CD14-positive monocyte (primary cell): ENCODE data around the gene OR51I1. TPM values are rescaled to one million over a fixed set of nuclear protein-coding genes. Genes with fewer than 3 reads are reported as not detected.

Experiments used
- DNase-seq, 3 donors: peaks; one replicate each; pipeline ENCODE4 v3.0.0-alpha.2; 2011 to 2022
- H2AFZ ChIP-seq: 2 replicates; pipeline ENCODE4 v1.6.0; 2012; ENCODE audit warnings: mild to moderate bottlenecking, low read depth, low read length, inconsistent platforms; ENCODE audit not compliant: insufficient read depth, poor library complexity, severe bottlenecking
- H3K27ac ChIP-seq, 2 donors: 1 replicate in 1 of 2; 2 replicates in 1 of 2; pipeline ENCODE4 v1.5.1; 2012 to 2013; ENCODE audit warnings: low read length in 2 of 2, control low read depth in 1 of 2, inconsistent platforms in 1 of 2, low read depth in 1 of 2, mild to moderate bottlenecking in 1 of 2
- H3K27me3 ChIP-seq, 2 donors: one replicate each; pipeline versions ENCODE4 v1.6.0 to v1.6.1; 2011 to 2013; ENCODE audit warnings: low read length in 2 of 2; ENCODE audit not compliant: control insufficient read depth in 2 of 2, insufficient read depth in 2 of 2
- H3K36me3 ChIP-seq, 2 donors: replicated peaks in 1 of 2; 1 replicate in 1 of 2; 2 replicates in 1 of 2; pipeline versions ENCODE4 v1.5.1 to v1.6.1; 2012 to 2013; ENCODE audit warnings: low read length in 2 of 2, control low read depth in 1 of 2, inconsistent platforms in 1 of 2, mild to moderate bottlenecking in 1 of 2; ENCODE audit not compliant: insufficient read depth in 2 of 2, control insufficient read depth in 1 of 2
- H3K4me1 ChIP-seq, 2 donors: 1 replicate in 1 of 2; 2 replicates in 1 of 2; pipeline versions ENCODE4 v1.5.1 to v1.6.1; 2012 to 2013; ENCODE audit warnings: low read length in 2 of 2, control low read depth in 1 of 2, inconsistent platforms in 1 of 2, mild to moderate bottlenecking in 1 of 2, moderate library complexity in 1 of 2; ENCODE audit not compliant: insufficient read depth in 2 of 2, control insufficient read depth in 1 of 2
- H3K4me2 ChIP-seq: replicated peaks from 2 replicates; pipeline ENCODE3; 2012; ENCODE audit warnings: low read length, moderate library complexity, mild to moderate bottlenecking; ENCODE audit not compliant: poor library complexity, severe bottlenecking; ENCODE audit errors: extremely low read depth
- H3K4me3 ChIP-seq, 3 experiments: fragments of 200-600 bp in 1 of 3; sonication (generic) in 1 of 3; replicated peaks in 1 of 3; 1 replicate in 2 of 3; 2 replicates in 1 of 3; pipeline ENCODE4 v1.5.1; 2011 to 2013; ENCODE audit warnings: low read length in 3 of 3, mild to moderate bottlenecking in 3 of 3, control low read depth in 2 of 3, low read depth in 2 of 3, inconsistent platforms in 1 of 3, moderate library complexity in 1 of 3
- H3K79me2 ChIP-seq: 2 replicates; pipeline ENCODE4 v1.6.0; 2012; ENCODE audit warnings: mild to moderate bottlenecking, control low read depth, inconsistent platforms, low read length, moderate library complexity; ENCODE audit not compliant: insufficient read depth
- H3K9ac ChIP-seq: 2 replicates; pipeline ENCODE4 v1.6.0; 2017; ENCODE audit warnings: low read length, mild to moderate bottlenecking; ENCODE audit not compliant: insufficient read depth, poor library complexity, severe bottlenecking
- H3K9me3 ChIP-seq, 2 donors: replicated peaks in 1 of 2; 1 replicate in 1 of 2; 2 replicates in 1 of 2; pipeline versions ENCODE4 v1.5.1 to v1.6.1; 2012 to 2013; ENCODE audit warnings: low read length in 2 of 2, control low read depth in 1 of 2; ENCODE audit not compliant: control insufficient read depth in 1 of 2, insufficient read depth in 1 of 2
- H4K20me1 ChIP-seq: 2 replicates; pipeline ENCODE4 v1.6.0; 2012; ENCODE audit warnings: mild to moderate bottlenecking, low read length, control low read depth, moderate library complexity; ENCODE audit not compliant: insufficient read depth
- H3K27ac Mint-ChIP-seq, 7 donors: one replicate each; pipeline ENCODE4 v1.8.0; 2020; ENCODE audit warnings: mild to moderate bottlenecking in 7 of 7, mixed read lengths in 7 of 7, moderate library complexity in 6 of 7, inconsistent platforms in 2 of 7
- H3K27me3 Mint-ChIP-seq, 3 donors: one replicate each; pipeline ENCODE4 v1.8.0; 2021 to 2022; ENCODE audit warnings: low read depth in 3 of 3, mild to moderate bottlenecking in 3 of 3, mixed read lengths in 3 of 3, moderate library complexity in 3 of 3, inconsistent platforms in 1 of 3
- H3K36me3 Mint-ChIP-seq, 2 donors: one replicate each; pipeline ENCODE4 v1.8.0; 2020; ENCODE audit warnings: mixed read lengths in 2 of 2, inconsistent platforms in 1 of 2, mild to moderate bottlenecking in 1 of 2
- H3K4me1 Mint-ChIP-seq: one replicate; pipeline ENCODE4 v1.8.0; 2020; ENCODE audit warnings: mild to moderate bottlenecking, mixed read lengths
- H3K4me3 Mint-ChIP-seq, 2 donors: one replicate each; pipeline ENCODE4 v1.8.0; 2020; ENCODE audit warnings: mild to moderate bottlenecking in 2 of 2, mixed read lengths in 2 of 2, moderate library complexity in 1 of 2
- H3K9me3 Mint-ChIP-seq, 7 donors: one replicate each; pipeline ENCODE4 v1.8.0; 2020 to 2022; ENCODE audit warnings: mixed read lengths in 7 of 7, mild to moderate bottlenecking in 6 of 7, moderate library complexity in 6 of 7, inconsistent platforms in 2 of 7
- WGBS: methylation state at CpG from one replicate; pipeline ENCODE4 v1.1.5; 2013; ENCODE audit warnings: missing lambda C conversion rate; ENCODE audit not compliant: insufficient coverage; 5-methylcytosine and 5-hydroxymethylcytosine counted together
- intact Hi-C, 2 donors: fragments of 100-400 bp; cut with micrococcal nuclease; formaldehyde crosslinking; loops; one replicate each; pipeline versions ENCODE4 v1.15.0 to v1.15.1; 2023
- polyA plus RNA-seq, 3 donors: library from polyadenylated mRNA; depleted of rRNA in 1 of 3; unstranded in 2 of 3; stranded (reverse) in 1 of 3; fragments of 300-500 nt in 2 of 3; fragments of >200 nt in 1 of 3; fragmentation: Illumina TruSeq in 2 of 3; gene quantifications; 1 replicate in 2 of 3; 2 replicates in 1 of 3; pipeline ENCODE4 v1.2.3, GENCODE V29; 2012 to 2021
- TF ChIP-seq, protein P1 (sequence below): fragments of 200-600 bp; IDR thresholded peaks from one replicate; pipeline ENCODE4 v1.8.0; 2022; ENCODE audit warnings: antibody characterized with exemption, mild to moderate bottlenecking

The OR51I1 gene
- polyA plus RNA-seq, 3 donors: not detected

DNA sequence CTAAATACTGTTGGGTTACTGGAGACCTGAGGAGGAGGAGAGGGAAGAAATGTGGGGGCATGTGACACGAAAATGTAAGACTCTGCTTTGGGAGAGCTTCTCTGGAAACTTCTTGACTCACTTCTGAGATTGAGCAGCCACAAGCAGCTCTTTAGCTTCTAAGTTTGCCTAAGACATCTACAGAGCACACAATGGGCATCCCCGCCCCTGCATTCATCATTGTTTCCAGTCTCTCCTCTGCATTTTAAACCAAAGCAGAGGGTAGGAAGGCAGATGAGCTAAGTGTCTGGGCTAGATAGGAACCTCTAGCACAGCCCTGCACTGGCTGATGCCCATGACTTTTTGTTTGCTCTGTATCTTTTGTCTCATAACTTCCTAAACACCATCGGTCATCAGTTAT is 45.1 kb upstream of the OR51I1 start:
- H2AFZ ChIP-seq: no peak overlapping the region
- H3K4me3 Mint-ChIP-seq: no peak overlapping the region
- H3K27me3 ChIP-seq: no peaks in the 10 kb centered on the region
- no peaks in the 10 kb centered on the region for H3K36me3 Mint-ChIP-seq
- no peaks in the 10 kb centered on the region for H3K4me1 ChIP-seq
- no peak for DNase-seq
- TF ChIP-seq, protein P1, sequence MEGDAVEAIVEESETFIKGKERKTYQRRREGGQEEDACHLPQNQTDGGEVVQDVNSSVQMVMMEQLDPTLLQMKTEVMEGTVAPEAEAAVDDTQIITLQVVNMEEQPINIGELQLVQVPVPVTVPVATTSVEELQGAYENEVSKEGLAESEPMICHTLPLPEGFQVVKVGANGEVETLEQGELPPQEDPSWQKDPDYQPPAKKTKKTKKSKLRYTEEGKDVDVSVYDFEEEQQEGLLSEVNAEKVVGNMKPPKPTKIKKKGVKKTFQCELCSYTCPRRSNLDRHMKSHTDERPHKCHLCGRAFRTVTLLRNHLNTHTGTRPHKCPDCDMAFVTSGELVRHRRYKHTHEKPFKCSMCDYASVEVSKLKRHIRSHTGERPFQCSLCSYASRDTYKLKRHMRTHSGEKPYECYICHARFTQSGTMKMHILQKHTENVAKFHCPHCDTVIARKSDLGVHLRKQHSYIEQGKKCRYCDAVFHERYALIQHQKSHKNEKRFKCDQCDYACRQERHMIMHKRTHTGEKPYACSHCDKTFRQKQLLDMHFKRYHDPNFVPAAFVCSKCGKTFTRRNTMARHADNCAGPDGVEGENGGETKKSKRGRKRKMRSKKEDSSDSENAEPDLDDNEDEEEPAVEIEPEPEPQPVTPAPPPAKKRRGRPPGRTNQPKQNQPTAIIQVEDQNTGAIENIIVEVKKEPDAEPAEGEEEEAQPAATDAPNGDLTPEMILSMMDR: no peak
- no CpG with 5 or more reads among the region's 3 CpGs for WGBS
- no peaks in the 10 kb centered on the region for H3K9me3 Mint-ChIP-seq
- no peak overlapping the region for H3K4me3 ChIP-seq
- intact Hi-C loops: no loop called here
- H3K9me3 ChIP-seq: no peaks in the 10 kb centered on the region
- no peaks in the 10 kb centered on the region for H3K36me3 ChIP-seq
- H4K20me1 ChIP-seq: no peaks in the 10 kb centered on the region
- no peaks in the 10 kb centered on the region for H3K79me2 ChIP-seq
- no peak overlapping the region for H3K4me2 ChIP-seq
- peaks cover 3% of the 10 kb centered on the region for H3K4me1 Mint-ChIP-seq
- H3K27me3 Mint-ChIP-seq: peaks cover 0 to 3% (median 0%) of the 10 kb centered on the region in 3 donors
- H3K9ac ChIP-seq: no peak overlapping the region
- H3K27ac ChIP-seq: no peak overlapping the region
- no peak overlapping the region for H3K27ac Mint-ChIP-seq

- H3K4me2 ChIP-seq: no peak overlapping the region
- Mint-ChIP-seq H3K36me3 (no peaks in the 10 kb centered on the region), H3K27me3 (peaks cover 0 to 3% (median 0%) of the 10 kb centered on the region in 3 donors), H3K9me3 (no peaks in the 10 kb centered on the region), H3K27ac (no peak overlapping the region), H3K4me3 (no peak overlapping the region), H3K4me1 (peaks cover 3% of the 10 kb centered on the region)
- no peaks in the 10 kb centered on the region for H3K36me3 ChIP-seq
- no peak overlapping the region for H3K27ac ChIP-seq
- intact Hi-C loops: no loop called here
- TF ChIP-seq, protein P1: no peak
- no peaks in the 10 kb centered on the region for H3K4me1 ChIP-seq
- no peak for DNase-seq
- no peak overlapping the region for H2AFZ ChIP-seq
- H3K9ac ChIP-seq: no peak overlapping the region
- WGBS: 10% methylated on average over 1 of the region's 3 CpGs
- no peak overlapping the region for H3K4me3 ChIP-seq
- no peaks in the 10 kb centered on the region for H4K20me1 ChIP-seq
- no peaks in the 10 kb centered on the region for H3K9me3 ChIP-seq
- H3K27me3 ChIP-seq: no peaks in the 10 kb centered on the region
- no peaks in the 10 kb centered on the region for H3K79me2 ChIP-seq
Measured at GRCh38 chr11:5486003-5486402, 44.7 kb upstream of the OR51I1 start.
